ENCODE results near the gene NRL. TPM values are rescaled to one million over a fixed set of nuclear protein-coding genes. Genes with fewer than 3 reads are reported as not detected.

NRL gene
- total and polyA plus RNA-seq, 4 donors: 1.5 to 3.2 (median 2.8) TPM

DNA sequence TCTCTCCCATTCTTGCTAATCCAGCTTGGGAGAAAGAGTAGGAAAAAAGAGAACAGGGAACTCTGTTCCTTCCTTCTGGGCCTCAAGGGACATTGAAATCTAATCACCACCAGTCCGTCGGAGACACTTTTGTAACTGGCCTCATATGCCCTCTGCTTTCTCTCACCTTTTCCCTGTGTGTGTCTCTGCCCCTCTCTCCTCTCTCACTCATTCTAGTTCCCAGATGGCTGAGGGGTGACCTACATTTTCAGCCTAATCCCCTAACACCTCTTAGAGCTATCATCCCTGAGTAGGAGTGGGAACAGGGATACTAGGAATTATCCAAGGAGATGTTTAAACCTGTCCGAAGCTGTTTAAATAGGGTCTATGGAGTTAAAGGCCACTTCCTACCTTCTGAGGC is 29.5 kb downstream of the NRL start:
- H3K9ac ChIP-seq (ENCODE audit: low read depth in 1 of 2, low read length in 2 of 2): no peak overlapping the region
- no peaks in the 10 kb centered on the region for H3K36me3 ChIP-seq (ENCODE audit: control insufficient read depth in 4 of 4, insufficient read depth in 3 of 4, low read depth in 1 of 4, low read length in 3 of 4)
- DNase-seq (ENCODE audit: low spot score): no peak
- TF ChIP-seq, protein P1, sequence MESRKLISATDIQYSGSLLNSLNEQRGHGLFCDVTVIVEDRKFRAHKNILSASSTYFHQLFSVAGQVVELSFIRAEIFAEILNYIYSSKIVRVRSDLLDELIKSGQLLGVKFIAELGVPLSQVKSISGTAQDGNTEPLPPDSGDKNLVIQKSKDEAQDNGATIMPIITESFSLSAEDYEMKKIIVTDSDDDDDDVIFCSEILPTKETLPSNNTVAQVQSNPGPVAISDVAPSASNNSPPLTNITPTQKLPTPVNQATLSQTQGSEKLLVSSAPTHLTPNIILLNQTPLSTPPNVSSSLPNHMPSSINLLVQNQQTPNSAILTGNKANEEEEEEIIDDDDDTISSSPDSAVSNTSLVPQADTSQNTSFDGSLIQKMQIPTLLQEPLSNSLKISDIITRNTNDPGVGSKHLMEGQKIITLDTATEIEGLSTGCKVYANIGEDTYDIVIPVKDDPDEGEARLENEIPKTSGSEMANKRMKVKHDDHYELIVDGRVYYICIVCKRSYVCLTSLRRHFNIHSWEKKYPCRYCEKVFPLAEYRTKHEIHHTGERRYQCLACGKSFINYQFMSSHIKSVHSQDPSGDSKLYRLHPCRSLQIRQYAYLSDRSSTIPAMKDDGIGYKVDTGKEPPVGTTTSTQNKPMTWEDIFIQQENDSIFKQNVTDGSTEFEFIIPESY (IDR thresholded peaks at IDR 0.05): no peak
- TF ChIP-seq RAD21 (IDR thresholded peaks at IDR 0.05): no peak
- no peaks in the 10 kb centered on the region for H3K27me3 ChIP-seq (ENCODE audit: control insufficient read depth in 4 of 4, insufficient read depth in 4 of 4, low read length in 3 of 4)
- H3K4me3 ChIP-seq (ENCODE audit: low read depth in 1 of 3, low read length in 3 of 3): no peak overlapping the region
- H3K9me3 ChIP-seq (ENCODE audit: control insufficient read depth in 4 of 4, low read length in 3 of 4): no peaks in the 10 kb centered on the region
- WGBS: over 99% methylated on average over 3 of the region's 3 CpGs
- H3K4me1 ChIP-seq (ENCODE audit: control insufficient read depth in 4 of 4, insufficient read depth in 4 of 4, low read length in 3 of 4): peaks cover 2 to 21% (median 19%) of the 10 kb centered on the region in 4 donors
- no peak overlapping the region for H3K27ac ChIP-seq (ENCODE audit: low read depth in 1 of 2, low read length in 2 of 2)

- Histone ChIP-seq H3K27me3 (ENCODE audit: control insufficient read depth in 4 of 4, insufficient read depth in 4 of 4, low read length in 3 of 4) (no peaks in the 10 kb centered on the region), H3K27ac (ENCODE audit: low read depth in 1 of 2, low read length in 2 of 2) (no peak overlapping the region), H3K36me3 (ENCODE audit: control insufficient read depth in 4 of 4, insufficient read depth in 3 of 4, low read depth in 1 of 4, low read length in 3 of 4) (no peaks in the 10 kb centered on the region), H3K9me3 (ENCODE audit: control insufficient read depth in 4 of 4, low read length in 3 of 4) (no peaks in the 10 kb centered on the region), H3K9ac (ENCODE audit: low read depth in 1 of 2, low read length in 2 of 2) (no peak overlapping the region), H3K4me3 (ENCODE audit: low read depth in 1 of 3, low read length in 3 of 3) (no peak overlapping the region), H3K4me1 (ENCODE audit: control insufficient read depth in 4 of 4, insufficient read depth in 4 of 4, low read length in 3 of 4) (peaks cover 2 to 24% (median 20%) of the 10 kb centered on the region in 4 donors)
- DNase-seq (ENCODE audit: low spot score): no peak
- TF ChIP-seq, protein P2, sequence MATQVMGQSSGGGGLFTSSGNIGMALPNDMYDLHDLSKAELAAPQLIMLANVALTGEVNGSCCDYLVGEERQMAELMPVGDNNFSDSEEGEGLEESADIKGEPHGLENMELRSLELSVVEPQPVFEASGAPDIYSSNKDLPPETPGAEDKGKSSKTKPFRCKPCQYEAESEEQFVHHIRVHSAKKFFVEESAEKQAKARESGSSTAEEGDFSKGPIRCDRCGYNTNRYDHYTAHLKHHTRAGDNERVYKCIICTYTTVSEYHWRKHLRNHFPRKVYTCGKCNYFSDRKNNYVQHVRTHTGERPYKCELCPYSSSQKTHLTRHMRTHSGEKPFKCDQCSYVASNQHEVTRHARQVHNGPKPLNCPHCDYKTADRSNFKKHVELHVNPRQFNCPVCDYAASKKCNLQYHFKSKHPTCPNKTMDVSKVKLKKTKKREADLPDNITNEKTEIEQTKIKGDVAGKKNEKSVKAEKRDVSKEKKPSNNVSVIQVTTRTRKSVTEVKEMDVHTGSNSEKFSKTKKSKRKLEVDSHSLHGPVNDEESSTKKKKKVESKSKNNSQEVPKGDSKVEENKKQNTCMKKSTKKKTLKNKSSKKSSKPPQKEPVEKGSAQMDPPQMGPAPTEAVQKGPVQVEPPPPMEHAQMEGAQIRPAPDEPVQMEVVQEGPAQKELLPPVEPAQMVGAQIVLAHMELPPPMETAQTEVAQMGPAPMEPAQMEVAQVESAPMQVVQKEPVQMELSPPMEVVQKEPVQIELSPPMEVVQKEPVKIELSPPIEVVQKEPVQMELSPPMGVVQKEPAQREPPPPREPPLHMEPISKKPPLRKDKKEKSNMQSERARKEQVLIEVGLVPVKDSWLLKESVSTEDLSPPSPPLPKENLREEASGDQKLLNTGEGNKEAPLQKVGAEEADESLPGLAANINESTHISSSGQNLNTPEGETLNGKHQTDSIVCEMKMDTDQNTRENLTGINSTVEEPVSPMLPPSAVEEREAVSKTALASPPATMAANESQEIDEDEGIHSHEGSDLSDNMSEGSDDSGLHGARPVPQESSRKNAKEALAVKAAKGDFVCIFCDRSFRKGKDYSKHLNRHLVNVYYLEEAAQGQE (IDR thresholded peaks at IDR 0.05): no peak
- no peak for TF ChIP-seq TAF1 (conservative IDR thresholded peaks at IDR 0.05)
- no peak for TF ChIP-seq JUND (IDR thresholded peaks at IDR 0.05)
- TF ChIP-seq NR2F2 (IDR thresholded peaks at IDR 0.05): no peak
- no peak for TF ChIP-seq CTCF (IDR thresholded peaks at IDR 0.05; ENCODE audit: low read depth, low read length, missing input control)
- no peak for TF ChIP-seq HNF4A (conservative IDR thresholded peaks at IDR 0.05)
- TF ChIP-seq, protein P1 (IDR thresholded peaks at IDR 0.05): no peak
- no peak for TF ChIP-seq EGR1 (IDR thresholded peaks at IDR 0.05; ENCODE audit: low read depth in 2 of 2)
- TF ChIP-seq HNF4G (IDR thresholded peaks at IDR 0.05): no peak
- no peak for TF ChIP-seq GABPA (IDR thresholded peaks at IDR 0.05 in 1 of 2, conservative IDR thresholded peaks at IDR 0.05 in 1 of 2)
- no peak for TF ChIP-seq FOXA1 (IDR thresholded peaks at IDR 0.05)
- TF ChIP-seq RXRA (IDR thresholded peaks at IDR 0.05): no peak
- TF ChIP-seq, protein P3, sequence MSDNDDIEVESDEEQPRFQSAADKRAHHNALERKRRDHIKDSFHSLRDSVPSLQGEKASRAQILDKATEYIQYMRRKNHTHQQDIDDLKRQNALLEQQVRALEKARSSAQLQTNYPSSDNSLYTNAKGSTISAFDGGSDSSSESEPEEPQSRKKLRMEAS (IDR thresholded peaks at IDR 0.05): no peak
- no peak for TF ChIP-seq YY1 (IDR thresholded peaks at IDR 0.05)
- no peak for TF ChIP-seq FOXA2 (IDR thresholded peaks at IDR 0.05)
- TF ChIP-seq, protein P4, sequence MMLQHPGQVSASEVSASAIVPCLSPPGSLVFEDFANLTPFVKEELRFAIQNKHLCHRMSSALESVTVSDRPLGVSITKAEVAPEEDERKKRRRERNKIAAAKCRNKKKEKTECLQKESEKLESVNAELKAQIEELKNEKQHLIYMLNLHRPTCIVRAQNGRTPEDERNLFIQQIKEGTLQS (IDR thresholded peaks at IDR 0.05): no peak
- TF ChIP-seq RAD21 (IDR thresholded peaks at IDR 0.05): no peak
- no peak for TF ChIP-seq SP1 (IDR thresholded peaks at IDR 0.05)
- 95% methylated on average over 2 of the region's 2 CpGs for WGBS
These were observed 30.3 kb downstream of the NRL start for GRCh38 chr14:24084440-24084839.
